HG02973 (cell line): ENCODE results near the gene CES3.
"Not testable (repeated sequence)": the region's sequence is repeated elsewhere in the genome, so short reads cannot be mapped to it uniquely, and the experiment has no call there.

Source experiments
- ATAC-seq: cut with Tn5 transposase; IDR thresholded peaks from one replicate; pipeline ENCODE4 v1.9.1; 2021; ENCODE audit warnings: moderate library complexity; ENCODE audit not compliant: unreplicated experiment

The CES3 gene

DNA sequence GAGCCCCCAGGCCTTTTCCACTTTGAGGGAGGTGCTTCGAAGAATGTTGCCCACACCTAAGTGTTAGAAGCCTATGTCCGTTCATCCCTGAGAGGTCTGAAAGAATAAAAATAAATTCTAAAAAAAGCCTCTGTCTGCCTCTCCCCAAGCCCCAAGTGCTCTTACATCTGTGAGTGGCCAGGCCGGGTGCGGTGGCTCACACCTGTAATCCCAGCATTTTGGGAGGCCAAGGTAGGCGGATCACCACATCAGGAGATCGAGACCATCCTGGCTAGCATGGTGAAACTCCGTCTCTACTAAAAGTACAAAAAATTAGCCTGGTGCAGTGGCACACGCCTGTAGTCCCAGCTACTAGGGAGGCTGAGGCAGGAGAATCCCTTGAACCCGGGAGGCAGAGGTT, 16.1 kb upstream of the CES3 start:
- not testable (repeated sequence) for ATAC-seq

DNA sequence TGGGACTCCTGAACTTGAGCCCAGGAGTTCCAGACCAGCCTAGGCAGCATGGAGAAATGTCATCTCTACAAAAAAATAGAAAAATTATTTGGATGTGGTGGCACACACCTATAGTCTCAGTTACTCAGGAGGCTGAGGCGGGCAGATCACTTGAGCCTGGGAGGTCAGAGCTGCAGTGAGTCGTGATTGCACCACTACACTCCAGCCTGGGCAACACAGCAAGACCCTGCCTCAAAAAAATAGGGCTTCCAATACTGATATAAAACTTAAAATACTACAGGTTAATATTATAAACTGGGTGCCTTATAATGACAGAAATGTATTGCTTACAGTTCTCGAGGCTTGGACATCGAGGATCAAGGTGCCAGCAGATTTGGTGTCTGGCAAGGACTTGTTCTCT, 15.1 kb upstream of the CES3 start:
- ATAC-seq: no peak

DNA sequence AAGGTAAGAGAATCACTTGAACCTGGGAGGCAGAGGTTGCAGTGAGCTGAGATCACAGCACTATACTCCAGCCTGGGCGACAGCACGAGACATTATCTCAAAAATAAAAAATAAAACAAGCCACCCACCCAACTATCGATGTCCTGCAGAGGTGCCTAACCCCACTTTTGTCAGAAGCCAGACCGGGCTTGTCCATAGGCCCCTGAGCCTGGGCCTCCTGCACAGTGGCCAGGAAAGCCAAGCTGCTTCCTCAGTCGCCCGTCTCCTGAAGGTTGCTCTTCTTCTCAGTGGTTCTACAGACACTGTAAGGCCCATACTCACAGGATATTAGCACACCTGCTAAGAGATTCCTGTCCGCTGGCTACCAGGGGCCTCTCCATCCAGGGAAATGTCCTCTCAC, 14.5 kb upstream of the CES3 start:
- ATAC-seq: no peak

DNA sequence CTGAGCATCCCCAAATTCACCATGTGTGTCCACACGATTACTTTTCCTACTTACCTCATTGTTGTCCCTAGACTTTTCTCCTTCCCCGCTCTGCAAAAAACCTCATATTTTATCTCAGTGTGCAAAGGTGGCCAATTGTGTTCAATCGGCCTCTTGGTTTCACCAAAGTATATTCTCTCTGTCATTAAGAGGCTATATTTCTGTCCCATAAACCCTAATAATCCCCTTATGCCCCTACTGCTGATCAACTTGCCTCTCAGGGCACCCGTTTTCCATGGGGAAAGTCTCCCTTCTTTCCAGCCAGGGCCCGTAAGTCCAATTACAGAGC, 14.1 kb upstream of the CES3 start:
- ATAC-seq: no peak

DNA sequence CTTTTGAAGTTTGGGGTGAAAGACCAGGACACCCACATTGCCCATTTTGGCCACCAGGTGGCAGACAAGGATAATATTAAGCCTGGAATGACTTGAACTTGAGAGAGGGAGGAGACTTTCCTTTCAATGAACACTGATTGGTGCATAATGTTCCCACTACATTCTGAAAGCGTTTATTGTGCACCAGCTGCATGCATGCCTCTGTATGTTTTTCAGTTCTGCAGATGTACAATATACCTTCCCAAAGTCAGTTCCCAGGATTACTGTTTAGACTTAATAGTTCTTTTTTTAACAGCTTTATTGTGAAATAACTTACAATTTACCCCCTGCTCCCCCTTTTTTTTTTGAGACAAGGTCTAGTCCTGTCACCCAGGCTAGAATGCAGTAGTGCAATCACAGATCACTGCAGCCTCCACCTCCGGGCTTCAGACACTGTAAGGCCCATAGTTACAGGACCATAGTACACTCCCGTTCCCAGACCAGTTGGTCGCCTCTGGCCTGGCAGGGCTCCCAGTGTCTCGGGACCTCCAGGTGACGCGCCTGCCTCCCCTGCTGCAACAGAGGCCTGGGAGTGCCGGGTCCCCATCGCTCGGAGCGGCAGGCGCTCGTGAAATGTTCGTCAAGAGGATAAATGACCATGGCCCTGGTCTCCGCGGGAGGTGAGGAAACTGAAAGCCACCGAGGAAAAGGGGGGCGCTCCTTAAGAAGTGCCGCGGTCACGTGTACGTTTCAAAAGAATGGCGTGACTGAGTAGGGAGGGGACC, 13.6 kb upstream of the CES3 start:
- ATAC-seq: peak; percentile 56

DNA sequence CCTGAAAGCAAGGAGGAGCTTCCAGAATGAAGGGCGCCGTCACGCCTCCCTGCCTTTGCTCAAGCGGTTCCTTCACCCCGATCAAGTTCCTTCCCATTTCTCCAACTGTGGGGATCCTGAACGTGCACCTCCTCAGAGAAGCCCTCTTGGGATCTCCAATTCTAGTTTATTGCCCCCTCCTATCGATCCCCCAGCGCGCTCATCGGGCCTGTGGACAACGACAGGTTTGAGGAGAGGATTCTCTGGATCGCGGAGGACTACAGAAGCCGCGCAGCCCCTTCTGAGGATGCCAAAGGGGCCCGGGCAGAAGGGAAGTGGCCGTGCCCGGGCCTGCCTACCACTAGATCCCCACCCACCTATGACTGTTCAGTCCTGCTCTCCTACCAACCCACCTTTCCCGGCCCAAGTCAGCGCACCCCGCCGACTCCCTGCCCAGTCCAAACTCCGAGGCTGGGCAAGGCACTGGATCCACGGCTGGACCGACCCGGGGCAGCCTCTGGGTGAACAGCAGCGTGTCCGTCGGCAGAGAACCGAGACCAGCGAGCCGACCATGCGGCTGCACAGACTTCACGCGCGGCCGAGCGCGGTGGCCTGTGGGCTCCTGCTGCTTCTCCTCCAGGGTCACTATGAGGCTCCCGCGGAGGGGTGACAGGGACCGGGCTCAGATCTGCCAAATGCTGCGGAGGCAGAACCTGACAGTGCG, 12.8 kb upstream of the CES3 start:
- no peak for ATAC-seq

DNA sequence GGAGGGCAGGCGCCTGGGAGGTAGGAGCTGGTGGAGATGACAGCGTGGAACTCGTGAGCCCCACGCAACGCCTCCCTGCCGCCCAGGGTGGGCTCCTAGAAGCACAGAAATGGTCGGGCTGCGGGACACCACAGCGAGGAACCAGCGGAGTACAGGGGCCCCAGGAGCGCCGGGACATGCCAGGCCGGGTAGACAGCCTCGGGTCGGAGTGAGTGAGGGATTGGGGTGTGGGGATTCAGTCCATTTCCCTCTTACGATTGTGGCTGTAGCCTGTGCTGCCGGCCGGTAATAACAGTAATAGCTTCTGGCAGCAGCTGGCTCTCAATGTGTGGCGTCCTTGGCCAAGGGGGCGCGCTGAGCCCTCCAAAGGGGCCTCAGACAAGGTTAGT, 12.2 kb upstream of the CES3 start:
- ATAC-seq: no peak

DNA sequence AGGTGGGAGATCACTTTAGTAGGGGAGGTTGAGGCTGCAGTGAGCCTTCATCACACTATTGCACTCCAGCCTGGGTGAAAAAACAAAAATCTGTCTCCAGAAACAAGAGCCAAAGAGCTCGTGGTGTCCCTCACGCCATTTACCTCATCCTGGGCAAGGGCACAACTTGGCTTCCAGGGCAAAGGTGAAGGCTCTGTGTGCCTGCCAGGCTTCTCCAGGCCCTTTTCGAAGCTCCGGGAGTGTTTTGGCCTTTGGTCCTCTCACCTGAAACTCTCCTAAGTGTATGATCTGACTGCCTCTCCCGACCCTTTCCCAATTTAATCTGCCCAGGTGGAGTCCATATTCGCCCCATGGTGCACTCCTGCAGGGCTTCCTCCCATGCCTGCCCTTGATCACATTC, 11.6 kb upstream of the CES3 start:
- no peak for ATAC-seq

DNA sequence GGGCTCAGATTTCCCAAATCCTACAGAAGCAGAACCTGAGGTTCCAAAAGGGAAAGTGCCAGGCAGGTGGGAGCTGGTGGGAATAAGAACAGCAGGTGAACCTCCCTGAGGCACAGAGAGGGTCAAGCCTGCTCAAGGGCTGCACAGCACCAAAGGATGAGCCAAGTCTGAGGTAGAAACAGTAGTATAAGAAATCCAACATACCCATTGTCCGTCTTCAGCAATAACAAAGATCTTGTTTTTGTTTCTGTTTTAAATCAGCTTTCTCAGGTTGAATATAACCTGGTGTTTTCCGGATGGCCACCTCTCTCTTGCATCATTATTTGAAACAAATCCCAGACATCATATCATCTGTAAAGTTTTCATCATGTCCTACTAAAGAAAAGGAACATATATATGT, 10.6 kb upstream of the CES3 start:
- peak; percentile 43 for ATAC-seq

DNA sequence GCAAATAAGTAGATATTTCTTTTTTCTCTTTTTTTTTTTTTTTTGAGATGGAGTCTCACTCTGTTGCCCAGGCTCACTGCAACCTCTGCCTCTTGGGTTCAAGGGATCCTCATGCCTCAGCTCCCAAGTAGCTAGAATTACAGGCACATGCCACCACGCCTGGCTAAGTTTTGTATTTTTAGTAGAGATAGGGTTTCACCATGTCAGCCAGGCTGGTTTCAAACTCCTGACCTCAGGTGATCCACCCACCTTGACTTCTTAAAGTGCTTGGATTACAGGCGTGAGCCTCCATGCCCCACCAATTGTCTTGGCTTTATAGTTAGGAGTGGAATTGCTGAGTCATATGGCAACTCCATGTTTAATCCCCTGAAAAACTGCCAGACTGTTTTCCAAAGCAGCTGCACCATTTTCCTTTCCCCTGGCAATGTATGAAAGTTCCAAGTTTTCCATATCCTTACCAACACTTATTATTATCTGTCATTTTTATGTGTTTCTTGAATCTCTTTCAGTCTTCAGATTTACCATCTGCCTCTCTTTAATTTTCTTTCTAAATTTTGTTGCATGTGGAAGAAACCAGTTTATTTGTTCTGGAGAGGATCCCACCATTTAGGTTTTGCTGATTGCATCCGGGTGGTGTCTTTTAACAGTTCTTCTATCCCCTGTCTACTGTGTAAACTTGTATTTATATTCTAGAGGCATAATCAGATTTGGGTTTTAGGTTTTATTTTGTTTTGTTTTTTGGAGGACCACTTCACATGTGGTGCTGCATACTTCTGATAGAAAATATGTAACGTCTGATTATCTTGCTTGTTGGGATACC, 9.9 kb upstream of the CES3 start:
- ATAC-seq: no peak

DNA sequence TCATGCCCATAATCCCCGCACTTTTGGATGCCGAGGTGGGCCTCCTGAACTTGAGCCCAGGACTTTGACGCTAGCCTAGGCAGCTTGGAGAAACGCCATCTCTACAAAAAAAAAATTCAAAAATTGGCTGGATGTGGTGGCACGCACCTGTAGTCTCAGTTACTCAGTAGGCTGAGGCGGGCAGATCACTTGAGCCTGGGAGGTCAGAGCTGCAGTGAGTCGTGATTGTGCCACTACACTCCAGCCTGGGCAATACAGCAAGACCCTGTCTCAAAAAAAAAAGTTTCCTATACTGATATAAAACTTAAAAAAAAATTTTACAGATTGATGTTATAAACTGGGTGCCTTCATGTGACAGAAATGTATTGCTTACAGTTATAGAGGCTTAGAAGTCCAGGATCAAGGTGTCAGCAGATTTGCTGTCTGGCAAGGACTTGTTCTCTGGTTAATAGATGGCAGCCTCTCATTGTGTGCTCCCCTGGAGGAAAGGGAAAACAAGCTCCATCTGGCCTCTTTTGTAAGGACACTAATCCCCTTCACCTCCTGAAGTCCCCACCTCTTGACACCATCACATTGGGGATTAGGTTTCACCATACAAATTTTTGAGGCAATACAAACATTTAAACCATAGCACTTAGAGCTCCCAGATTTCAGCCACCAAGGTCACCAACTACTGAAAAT, 8.5 kb upstream of the CES3 start:
- no peak for ATAC-seq

DNA sequence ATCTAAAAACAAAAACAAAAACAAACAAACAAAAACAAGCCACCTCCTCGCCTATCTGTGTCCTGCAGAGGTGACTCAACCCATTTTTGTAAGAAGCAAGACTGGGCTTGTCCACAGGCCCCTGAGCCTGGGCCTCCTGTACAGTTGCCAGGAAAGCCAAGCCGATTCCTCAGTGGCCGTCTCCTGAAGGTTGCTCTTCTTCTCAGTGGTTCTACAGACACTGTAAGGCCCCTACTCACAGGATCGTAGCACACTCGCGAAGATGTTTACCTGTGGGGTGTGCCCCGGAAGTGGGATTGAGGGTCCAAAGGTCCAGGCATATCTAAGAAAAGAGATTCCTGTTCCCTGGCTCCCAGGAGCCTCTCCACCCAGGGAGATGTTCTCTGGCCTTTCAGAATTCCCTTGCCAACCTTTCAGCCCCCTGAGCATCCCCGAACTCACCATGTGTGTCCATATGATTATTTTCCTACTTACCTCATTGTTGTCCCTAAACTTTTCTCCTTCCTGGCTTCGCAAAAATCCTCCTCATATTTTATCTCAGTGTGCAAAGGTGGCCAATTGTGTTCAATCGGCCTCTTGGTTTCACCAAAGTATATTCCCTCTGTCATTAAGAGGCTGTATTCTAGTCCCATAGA, 7.5 kb upstream of the CES3 start:
- no peak for ATAC-seq

DNA sequence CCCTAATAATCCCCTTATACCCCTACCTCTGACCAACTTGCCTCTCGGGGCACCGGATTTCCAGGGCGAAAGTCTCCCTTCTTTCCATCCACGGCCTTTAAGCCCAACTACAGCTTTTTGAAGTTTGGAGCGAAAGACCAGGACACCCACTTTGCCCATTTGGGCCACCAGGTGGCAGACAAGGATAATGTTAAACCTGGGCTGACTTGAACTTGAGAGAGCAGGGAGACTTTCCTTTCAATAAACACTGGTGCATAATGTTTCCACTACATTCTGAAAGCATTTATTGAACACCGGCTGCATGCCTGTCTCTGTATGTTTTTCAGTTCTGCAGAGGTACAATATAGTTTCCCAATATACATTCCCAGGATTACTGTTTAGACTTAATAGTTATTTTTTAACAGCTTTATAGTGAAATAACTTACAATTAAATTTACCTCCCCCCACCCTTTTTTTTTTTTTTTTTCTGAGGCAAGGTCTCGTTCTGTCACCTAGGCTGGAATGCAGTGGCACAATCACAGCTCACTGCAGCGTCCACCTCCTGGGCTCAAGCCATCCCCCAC, 6.9 kb upstream of the CES3 start:
- ATAC-seq: no peak

DNA sequence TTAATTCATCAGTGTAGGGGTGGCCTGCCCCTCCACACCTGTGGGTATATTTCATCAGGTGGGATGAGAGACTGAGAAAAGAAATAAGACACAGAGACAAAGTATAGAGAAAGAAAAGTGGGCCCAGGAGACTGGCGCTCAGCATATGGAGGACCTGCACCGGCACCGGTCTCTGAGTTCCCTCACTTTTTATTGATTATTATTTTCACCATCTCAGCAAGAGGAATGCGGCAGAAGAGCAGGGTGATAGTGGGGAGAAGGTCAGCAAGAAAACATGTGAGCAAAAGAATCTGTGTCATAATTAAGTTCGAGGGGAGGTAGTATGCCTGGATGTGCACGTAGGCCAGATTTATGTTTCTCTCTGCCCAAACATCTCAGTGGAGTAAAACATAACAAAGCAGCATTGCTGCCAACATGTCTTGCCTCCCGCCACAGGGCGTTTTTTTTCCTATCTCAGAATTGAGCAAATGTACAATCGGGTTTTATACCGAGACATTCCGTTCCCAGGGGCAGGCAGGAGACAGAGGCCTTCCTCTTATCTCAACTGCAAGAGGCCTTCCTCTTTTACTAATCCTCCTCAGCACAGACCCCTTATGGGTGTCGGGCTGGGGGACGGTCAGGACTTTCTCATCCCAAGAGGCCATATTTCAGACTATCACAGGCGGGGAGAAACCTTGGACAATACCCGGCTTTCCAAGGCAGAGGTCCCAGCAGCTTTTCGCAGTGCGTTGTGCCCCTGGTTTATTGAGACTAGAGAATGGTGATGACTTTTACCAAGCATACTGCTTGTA, 5.5 kb upstream of the CES3 start:
- ATAC-seq: not testable (repeated sequence)

DNA sequence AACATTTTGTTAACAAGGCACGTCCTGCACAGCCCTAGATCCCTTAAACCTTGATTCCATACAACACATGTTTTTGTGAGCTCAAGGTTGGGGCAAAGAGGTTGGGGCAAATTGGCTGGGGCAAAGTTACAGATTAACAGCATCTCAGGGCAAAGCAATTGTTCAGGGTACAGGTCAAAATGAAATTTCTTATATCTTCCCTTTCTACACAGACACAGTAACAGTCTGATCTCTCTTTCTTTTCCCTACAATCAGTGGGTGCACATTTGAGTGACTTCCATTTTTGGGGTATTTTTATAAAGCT, 5.0 kb upstream of the CES3 start:
- not testable (repeated sequence) for ATAC-seq

DNA sequence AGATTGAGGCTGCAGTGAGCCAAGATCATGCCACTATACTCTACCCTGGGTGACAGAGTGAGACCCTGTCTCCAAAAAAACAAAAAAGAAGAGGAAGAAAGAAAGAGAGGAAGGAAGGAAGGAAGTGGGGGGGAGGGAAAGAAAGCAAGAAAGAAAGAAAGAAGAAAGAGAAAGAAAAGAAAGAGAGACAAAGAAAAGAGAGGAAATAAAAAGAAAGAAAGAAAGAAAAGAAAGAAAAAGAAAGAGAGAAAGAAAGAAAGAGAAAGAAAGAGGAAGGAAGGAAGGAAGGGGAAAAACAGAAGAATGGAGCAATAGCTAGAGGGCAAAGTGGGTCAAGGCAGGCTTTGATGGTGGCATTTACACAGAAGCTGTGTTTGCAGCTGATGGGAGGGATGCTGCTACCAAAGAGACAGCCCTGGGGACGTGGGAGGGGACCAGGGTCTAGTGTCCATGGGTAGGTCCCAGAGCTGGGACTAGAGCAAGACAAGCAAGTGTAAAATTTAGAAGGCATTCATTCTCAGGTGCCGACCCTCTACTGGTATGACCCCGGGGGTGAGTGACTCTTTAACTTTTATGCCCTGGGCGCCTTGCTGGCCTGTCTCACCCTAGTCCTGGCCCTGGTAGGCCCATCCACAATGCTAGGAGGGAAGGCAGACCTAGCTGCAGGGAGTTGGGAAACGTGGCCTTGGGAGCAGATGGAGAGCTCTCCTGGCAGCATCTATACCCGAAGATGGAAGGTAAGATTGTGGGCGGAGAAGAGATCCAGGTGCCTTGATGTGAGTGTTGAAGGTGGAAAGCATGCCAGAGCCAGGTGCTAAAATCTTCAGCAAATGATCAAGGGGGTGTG, 2.0 kb upstream of the CES3 start:
- ATAC-seq: no peak

DNA sequence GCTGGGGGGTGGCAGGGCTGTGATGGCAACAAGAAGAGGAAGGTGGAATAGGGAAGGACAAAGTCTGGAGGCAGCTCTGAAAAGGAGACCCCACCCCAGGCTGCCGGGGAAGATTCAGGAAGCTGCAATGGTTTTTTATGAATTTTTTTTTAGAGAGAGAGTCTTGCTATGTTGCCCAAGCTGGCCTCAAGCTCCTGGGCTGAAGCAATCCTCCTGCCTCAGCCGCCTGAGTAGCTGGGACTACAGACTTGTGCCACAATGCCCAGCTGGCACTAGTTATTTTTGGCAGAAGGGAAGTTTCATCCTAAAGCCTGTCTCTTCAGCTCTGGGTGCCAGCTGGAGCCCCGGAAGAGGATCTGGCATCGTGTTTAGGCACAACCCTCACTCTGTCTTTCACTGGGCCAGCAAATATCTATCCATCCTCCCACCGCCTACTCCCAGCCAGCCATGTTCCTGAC, 1.3 kb upstream of the CES3 start:
- ATAC-seq: no peak

DNA sequence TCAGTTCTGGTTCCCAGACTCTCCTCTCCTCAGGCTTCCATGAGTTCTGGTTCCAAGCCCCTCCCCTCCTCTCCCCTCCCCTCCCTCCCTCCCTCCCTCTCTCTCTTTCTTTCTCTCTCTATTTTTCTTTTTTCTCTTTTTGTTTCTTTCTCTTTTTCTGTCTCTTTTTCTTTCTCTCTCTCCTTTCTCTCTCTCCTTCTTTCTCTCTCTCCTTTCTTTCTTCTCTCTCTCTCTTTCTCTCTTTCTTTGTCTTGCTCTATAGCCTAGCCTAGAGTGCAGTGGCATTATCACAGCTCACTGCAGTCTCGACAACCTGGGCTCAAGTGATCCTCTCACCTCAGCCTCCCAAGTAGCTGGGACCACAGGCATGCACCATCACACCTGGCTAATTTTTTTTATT, 796 bp upstream of the CES3 start:
- ATAC-seq: no peak

DNA sequence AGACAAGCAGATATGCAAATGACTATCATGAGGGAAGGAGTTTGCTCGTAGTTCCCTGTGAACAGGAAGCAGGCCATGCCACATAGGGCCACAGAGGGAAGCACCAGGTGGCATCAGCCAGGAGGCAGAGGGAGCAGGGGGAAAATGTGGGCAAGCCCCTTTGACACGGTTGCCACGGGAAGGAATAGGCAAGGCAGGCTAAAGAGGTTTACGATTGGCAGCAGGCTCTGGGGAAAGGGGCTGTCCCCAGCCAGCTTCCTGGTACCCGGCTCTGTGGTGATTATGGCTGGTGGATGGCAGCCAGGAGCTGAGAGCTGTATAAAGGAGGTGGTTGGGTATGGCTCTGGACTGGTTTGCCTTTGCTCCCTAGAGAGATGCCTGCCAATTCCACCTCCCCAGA, 848 bp downstream of the CES3 start:
- ATAC-seq: no peak
